ENCODE measurements around the gene KASH5. TPM values are rescaled to one million over a fixed set of nuclear protein-coding genes. Genes with fewer than 3 reads are reported as not detected.

The KASH5 gene
- total and polyA plus RNA-seq, 2 experiments from 2014 or later = 0.44 TPM; not detected in 1

DNA sequence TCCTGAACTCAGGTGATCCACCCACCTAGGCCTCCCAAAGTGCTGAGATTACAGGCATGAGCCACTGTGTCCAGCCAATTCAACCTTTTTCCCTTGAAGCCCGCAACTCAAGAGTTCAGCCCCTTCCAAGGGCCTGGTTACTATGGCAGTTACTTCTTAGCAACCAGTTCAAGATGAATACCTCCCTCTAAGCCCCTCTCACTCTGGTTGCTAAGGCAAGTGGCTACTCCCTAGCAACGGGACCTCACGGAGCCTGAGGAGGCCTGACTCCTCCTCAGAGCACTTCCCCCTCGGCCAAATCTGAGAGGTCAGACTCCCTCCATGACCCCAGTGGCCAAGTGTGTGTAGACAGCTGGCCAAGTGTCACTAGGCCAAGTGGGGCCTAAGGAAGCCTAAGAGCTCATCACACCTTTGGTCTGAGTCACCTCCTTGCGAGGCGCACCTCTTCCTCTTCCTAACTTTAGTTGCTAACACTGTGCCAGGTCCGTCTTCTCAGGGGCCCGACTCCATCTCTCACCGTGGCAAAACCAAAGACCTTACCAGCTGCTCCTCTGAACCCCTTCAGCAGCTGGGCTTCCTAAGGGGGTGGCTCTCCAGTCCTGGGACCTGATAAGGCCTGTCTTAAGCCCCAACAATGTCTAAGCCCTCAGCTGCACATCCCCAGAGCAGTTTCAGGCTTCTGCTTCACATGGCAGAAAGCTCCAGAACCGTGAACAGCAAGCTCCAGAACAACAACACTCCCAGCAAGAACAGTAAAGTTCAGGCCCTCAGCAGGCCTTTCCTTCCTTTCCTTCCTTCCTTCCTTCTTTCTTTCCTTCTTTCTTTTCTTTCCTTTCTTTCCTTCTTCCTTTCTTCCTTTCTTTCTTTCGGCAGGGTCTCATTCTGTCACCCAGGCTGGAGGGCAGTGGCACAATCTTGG, 43.3 kb upstream of the KASH5 start:
- H3K27ac Mint-ChIP-seq = no peak overlapping the region
- peaks cover 9% of the 10 kb centered on the region; the same call in 1 of the 2 replicates for H3K4me1 ChIP-seq (ENCODE audit: insufficient read depth)
- H3K9me3 Mint-ChIP-seq = peaks cover 3% of the 10 kb centered on the region; the same call in 2 of the 3 replicates
- no peak overlapping the region for H3K27ac ChIP-seq (ENCODE audit: low read depth)
- ATAC-seq (no peak), DNase-seq (ENCODE audit: low spot score) (no peak)
- peaks cover 19% of the 10 kb centered on the region; the same call in 1 of the 2 replicates for H3F3A ChIP-seq (replicated peaks; ENCODE audit: low read depth)
- H3K4me2 ChIP-seq = no peak overlapping the region
- H3K36me3 Mint-ChIP-seq (ENCODE audit: low read depth) = peaks cover 100% of the 10 kb centered on the region
- no peaks in the 10 kb centered on the region for H3K9me2 ChIP-seq (ENCODE audit: insufficient read depth)
- no peaks in the 10 kb centered on the region for H3K27me3 ChIP-seq (ENCODE audit: insufficient read depth)
- H3K4me3 Mint-ChIP-seq = no peak overlapping the region
- peaks cover 17% of the 10 kb centered on the region for H3K27me3 Mint-ChIP-seq (ENCODE audit: insufficient read depth, low read depth, poor library complexity)
- peaks cover 10% of the 10 kb centered on the region; the same call in 1 of the 2 replicates for H4K20me1 ChIP-seq (replicated peaks; ENCODE audit: insufficient read depth)
- peaks cover 3% of the 10 kb centered on the region for H3K79me2 ChIP-seq (replicated peaks; ENCODE audit: insufficient read depth)
- H3K4me3 ChIP-seq = no peak overlapping the region
- peaks cover 59% of the 10 kb centered on the region for H3K36me3 ChIP-seq (ENCODE audit: insufficient read depth)
- TF ChIP-seq ZNF114 (CRISPR knock-in tag; IDR thresholded peaks at IDR 0.05) = no peak
- TF ChIP-seq, protein P1, sequence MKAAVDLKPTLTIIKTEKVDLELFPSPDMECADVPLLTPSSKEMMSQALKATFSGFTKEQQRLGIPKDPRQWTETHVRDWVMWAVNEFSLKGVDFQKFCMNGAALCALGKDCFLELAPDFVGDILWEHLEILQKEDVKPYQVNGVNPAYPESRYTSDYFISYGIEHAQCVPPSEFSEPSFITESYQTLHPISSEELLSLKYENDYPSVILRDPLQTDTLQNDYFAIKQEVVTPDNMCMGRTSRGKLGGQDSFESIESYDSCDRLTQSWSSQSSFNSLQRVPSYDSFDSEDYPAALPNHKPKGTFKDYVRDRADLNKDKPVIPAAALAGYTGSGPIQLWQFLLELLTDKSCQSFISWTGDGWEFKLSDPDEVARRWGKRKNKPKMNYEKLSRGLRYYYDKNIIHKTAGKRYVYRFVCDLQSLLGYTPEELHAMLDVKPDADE (IDR thresholded peaks at IDR 0.05) = no peak
- TF ChIP-seq JUNB (IDR thresholded peaks at IDR 0.05; ENCODE audit: unreplicated experiment) = no peak
- no peak for TF ChIP-seq EZH2phosphoT487 (IDR thresholded peaks at IDR 0.05; ENCODE audit: unreplicated experiment)
- no peak for TF ChIP-seq ZNF462 (CRISPR knock-in tag; IDR thresholded peaks at IDR 0.05)
- TF ChIP-seq POLR2AphosphoS5 (IDR thresholded peaks at IDR 0.05; ENCODE audit: low read depth) = no peak
- TF ChIP-seq, protein P2, sequence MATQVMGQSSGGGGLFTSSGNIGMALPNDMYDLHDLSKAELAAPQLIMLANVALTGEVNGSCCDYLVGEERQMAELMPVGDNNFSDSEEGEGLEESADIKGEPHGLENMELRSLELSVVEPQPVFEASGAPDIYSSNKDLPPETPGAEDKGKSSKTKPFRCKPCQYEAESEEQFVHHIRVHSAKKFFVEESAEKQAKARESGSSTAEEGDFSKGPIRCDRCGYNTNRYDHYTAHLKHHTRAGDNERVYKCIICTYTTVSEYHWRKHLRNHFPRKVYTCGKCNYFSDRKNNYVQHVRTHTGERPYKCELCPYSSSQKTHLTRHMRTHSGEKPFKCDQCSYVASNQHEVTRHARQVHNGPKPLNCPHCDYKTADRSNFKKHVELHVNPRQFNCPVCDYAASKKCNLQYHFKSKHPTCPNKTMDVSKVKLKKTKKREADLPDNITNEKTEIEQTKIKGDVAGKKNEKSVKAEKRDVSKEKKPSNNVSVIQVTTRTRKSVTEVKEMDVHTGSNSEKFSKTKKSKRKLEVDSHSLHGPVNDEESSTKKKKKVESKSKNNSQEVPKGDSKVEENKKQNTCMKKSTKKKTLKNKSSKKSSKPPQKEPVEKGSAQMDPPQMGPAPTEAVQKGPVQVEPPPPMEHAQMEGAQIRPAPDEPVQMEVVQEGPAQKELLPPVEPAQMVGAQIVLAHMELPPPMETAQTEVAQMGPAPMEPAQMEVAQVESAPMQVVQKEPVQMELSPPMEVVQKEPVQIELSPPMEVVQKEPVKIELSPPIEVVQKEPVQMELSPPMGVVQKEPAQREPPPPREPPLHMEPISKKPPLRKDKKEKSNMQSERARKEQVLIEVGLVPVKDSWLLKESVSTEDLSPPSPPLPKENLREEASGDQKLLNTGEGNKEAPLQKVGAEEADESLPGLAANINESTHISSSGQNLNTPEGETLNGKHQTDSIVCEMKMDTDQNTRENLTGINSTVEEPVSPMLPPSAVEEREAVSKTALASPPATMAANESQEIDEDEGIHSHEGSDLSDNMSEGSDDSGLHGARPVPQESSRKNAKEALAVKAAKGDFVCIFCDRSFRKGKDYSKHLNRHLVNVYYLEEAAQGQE (IDR thresholded peaks at IDR 0.05; ENCODE audit: unreplicated experiment) = no peak
- TF ChIP-seq STAT1 (IDR thresholded peaks at IDR 0.05; ENCODE audit: unreplicated experiment) = no peak
- no peak for TF ChIP-seq NANOG (IDR thresholded peaks at IDR 0.05; ENCODE audit: borderline replicate concordance)
- TF ChIP-seq EZH2 (IDR thresholded peaks at IDR 0.05; ENCODE audit: low read depth, unreplicated experiment) = no peak
- no peak for TF ChIP-seq ZNF331 (CRISPR knock-in tag; IDR thresholded peaks at IDR 0.05; ENCODE audit: low read depth)
- TF ChIP-seq, protein P3, sequence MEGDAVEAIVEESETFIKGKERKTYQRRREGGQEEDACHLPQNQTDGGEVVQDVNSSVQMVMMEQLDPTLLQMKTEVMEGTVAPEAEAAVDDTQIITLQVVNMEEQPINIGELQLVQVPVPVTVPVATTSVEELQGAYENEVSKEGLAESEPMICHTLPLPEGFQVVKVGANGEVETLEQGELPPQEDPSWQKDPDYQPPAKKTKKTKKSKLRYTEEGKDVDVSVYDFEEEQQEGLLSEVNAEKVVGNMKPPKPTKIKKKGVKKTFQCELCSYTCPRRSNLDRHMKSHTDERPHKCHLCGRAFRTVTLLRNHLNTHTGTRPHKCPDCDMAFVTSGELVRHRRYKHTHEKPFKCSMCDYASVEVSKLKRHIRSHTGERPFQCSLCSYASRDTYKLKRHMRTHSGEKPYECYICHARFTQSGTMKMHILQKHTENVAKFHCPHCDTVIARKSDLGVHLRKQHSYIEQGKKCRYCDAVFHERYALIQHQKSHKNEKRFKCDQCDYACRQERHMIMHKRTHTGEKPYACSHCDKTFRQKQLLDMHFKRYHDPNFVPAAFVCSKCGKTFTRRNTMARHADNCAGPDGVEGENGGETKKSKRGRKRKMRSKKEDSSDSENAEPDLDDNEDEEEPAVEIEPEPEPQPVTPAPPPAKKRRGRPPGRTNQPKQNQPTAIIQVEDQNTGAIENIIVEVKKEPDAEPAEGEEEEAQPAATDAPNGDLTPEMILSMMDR (conservative IDR thresholded peaks at IDR 0.05; ENCODE audit: low read depth in 2 of 2) = no peak
- H2AFZ ChIP-seq = no peak overlapping the region
- H3K4me1 Mint-ChIP-seq = peaks cover 12% of the 10 kb centered on the region

All from GM23338 (cell line).